Adipocyte (in vitro differentiated cells): ENCODE measurements around the gene CEACAM5.

Source experiments
- DNase-seq: peaks from one replicate; pipeline ENCODE4 v3.0.0-alpha.2; 2015; ENCODE audit warnings: low read depth
- H3K27me3 ChIP-seq: replicated peaks from 2 replicates; pipeline ENCODE4 v1.7.0; 2013; ENCODE audit warnings: mild to moderate bottlenecking, low read length, moderate library complexity; ENCODE audit not compliant: control insufficient read depth, insufficient read depth
- H3K36me3 ChIP-seq: 2 replicates; pipeline ENCODE4 v1.7.0; 2013; ENCODE audit warnings: low read length, mild to moderate bottlenecking, moderate library complexity; ENCODE audit not compliant: control insufficient read depth, insufficient read depth, severe bottlenecking
- H3K4me1 ChIP-seq: 2 replicates; pipeline ENCODE4 v1.7.0; 2013; ENCODE audit warnings: mild to moderate bottlenecking, low read length, moderate library complexity; ENCODE audit not compliant: control insufficient read depth, insufficient read depth
- H3K4me3 ChIP-seq: 2 replicates; pipeline ENCODE4 v1.7.0; 2013; ENCODE audit warnings: mild to moderate bottlenecking, low read length, moderate library complexity
- H3K9ac ChIP-seq: 2 replicates; pipeline ENCODE4 v1.7.0; 2013; ENCODE audit warnings: mild to moderate bottlenecking, low read length, moderate library complexity
- H3K9me3 ChIP-seq: 2 replicates; pipeline ENCODE4 v1.7.0; 2013; ENCODE audit warnings: mild to moderate bottlenecking, low read length, moderate library complexity; ENCODE audit not compliant: control insufficient read depth

The CEACAM5 gene

DNA sequence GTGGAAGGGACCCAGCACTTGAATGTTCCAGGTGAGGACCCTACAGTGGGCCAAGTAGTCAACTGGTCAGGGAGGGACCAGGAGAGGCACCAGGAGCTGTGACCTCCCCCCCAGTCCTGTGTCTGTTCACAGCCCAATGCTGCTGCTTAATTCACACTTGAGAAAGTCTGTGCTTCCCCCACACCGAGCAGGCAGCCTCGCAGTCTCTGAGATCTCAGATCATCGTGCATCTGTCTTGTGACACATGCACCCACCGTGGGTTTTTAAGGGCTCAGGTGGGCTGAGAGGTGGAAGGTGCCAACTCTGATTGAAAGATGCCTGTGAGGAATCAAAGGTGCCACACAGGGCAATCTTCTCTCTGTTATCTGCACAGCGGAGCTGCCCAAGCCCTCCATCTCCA lies 6.2 kb downstream of the CEACAM5 start:
- no peaks in the 10 kb centered on the region for H3K9me3 ChIP-seq
- H3K4me1 ChIP-seq = no peaks in the 10 kb centered on the region
- no peak overlapping the region for H3K9ac ChIP-seq
- peaks cover 17% of the 10 kb centered on the region for H3K27me3 ChIP-seq
- no peaks in the 10 kb centered on the region for H3K36me3 ChIP-seq
- no peak overlapping the region for H3K4me3 ChIP-seq
- DNase-seq = no peak

- no peak overlapping the region for H3K9ac ChIP-seq
- peaks cover 10% of the 10 kb centered on the region for H3K27me3 ChIP-seq
- no peak overlapping the region for H3K4me3 ChIP-seq
- DNase-seq = no peak
- H3K9me3 ChIP-seq = no peaks in the 10 kb centered on the region
- H3K4me1 ChIP-seq = no peaks in the 10 kb centered on the region
- H3K36me3 ChIP-seq = no peaks in the 10 kb centered on the region
Measured at GRCh38 chr19:41718761-41719160, 10.3 kb downstream of the CEACAM5 start.

DNA sequence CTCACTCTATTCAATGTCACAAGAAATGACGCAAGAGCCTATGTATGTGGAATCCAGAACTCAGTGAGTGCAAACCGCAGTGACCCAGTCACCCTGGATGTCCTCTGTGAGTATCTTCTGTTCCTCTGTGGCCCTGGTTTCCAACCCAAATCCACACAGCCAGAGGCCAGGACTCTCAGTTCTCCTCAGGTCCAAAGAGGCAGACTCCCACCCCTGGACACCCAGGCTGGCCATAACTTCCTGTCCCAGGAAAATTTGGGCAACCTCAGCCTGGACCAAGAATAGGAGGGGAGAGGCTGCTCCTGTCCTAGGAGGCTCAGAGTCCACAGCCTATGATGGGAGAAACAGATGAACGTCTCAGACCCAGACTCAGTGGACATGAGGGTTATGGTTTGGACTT lies 11.7 kb downstream of the CEACAM5 start:
- no peaks in the 10 kb centered on the region for H3K4me1 ChIP-seq
- H3K4me3 ChIP-seq = no peak overlapping the region

DNA sequence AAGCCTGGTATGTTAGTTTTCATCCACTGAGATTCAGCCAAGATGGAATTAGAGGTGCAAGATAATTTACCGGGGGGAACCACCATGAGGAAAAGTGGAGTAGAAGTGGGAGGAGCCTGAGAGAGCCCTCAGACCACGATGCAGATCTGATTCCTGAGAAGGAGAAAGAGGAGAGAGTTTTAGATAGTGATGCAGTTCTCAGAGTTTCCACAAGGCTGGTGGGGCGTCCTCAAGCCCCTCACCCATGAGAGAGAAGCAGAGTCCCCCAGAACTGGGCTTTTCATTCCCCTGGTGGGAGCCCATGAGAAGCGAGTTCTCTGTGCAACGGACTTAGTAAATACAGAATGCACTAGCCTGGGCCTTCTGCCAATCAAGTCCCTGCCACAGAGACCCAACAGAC lies 18.1 kb downstream of the CEACAM5 start:
- no peaks in the 10 kb centered on the region for H3K4me1 ChIP-seq
- H3K36me3 ChIP-seq = no peaks in the 10 kb centered on the region
- no peak overlapping the region for H3K4me3 ChIP-seq
- H3K9ac ChIP-seq = no peak overlapping the region
- H3K9me3 ChIP-seq = no peaks in the 10 kb centered on the region
- no peak for DNase-seq
- peaks cover 14% of the 10 kb centered on the region for H3K27me3 ChIP-seq

More for the DNA sequence above, 11.7 kb downstream of the CEACAM5 start:
- H3K9ac ChIP-seq = no peak overlapping the region
- no peaks in the 10 kb centered on the region for H3K9me3 ChIP-seq
- no peak for DNase-seq
- H3K27me3 ChIP-seq = peaks cover 10% of the 10 kb centered on the region
- no peaks in the 10 kb centered on the region for H3K36me3 ChIP-seq

GRCh38 chr19:41734156-41734555 lies 25.7 kb downstream of the CEACAM5 start:
- Histone ChIP-seq H3K27me3 (peaks cover 12% of the 10 kb centered on the region), H3K36me3 (no peaks in the 10 kb centered on the region), H3K9ac (no peak overlapping the region), H3K4me1 (no peaks in the 10 kb centered on the region), H3K9me3 (no peaks in the 10 kb centered on the region), H3K4me3 (no peak overlapping the region)
- no peak for DNase-seq

GRCh38 chr19:41734585-41734984 lies 26.2 kb downstream of the CEACAM5 start:
- peaks cover 12% of the 10 kb centered on the region for H3K27me3 ChIP-seq
- no peak overlapping the region for H3K9ac ChIP-seq
- DNase-seq = no peak
- H3K9me3 ChIP-seq = no peaks in the 10 kb centered on the region
- H3K36me3 ChIP-seq = no peaks in the 10 kb centered on the region
- H3K4me3 ChIP-seq = no peak overlapping the region
- H3K4me1 ChIP-seq = no peaks in the 10 kb centered on the region

DNA sequence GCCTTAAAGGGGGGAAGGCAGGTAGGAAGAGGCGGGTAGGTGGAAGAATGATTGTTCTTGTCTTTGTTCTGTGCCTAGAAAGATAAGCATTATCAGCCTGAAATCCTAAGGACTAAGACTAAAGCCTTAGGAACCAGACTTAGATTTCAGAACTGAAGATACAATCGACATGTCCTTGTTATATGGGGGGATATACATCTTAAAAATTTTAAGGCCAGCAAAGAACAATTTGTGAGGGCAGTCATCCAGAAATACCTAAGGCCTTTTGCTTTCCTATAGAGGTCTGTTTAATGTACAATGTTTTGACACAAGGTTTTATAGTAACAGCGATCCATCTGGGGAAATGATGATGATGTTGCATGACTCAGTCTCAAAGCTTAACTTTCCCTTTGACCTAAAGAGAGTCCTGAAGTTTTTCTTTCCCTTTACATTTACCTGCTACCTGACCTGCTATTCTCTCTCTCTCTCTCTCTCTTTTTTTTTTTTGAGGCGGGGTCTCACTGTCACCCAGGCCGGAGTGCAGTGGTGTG lies 26.7 kb downstream of the CEACAM5 start:
- Histone ChIP-seq H3K9ac (no peak overlapping the region), H3K9me3 (no peaks in the 10 kb centered on the region), H3K27me3 (peaks cover 17% of the 10 kb centered on the region), H3K36me3 (no peaks in the 10 kb centered on the region), H3K4me3 (no peak overlapping the region), H3K4me1 (no peaks in the 10 kb centered on the region)
- DNase-seq = no peak

GRCh38 chr19:41739361-41739760 lies 30.9 kb downstream of the CEACAM5 start:
- Histone ChIP-seq H3K36me3 (no peaks in the 10 kb centered on the region), H3K4me1 (no peaks in the 10 kb centered on the region), H3K27me3 (peaks cover 11% of the 10 kb centered on the region), H3K4me3 (no peak overlapping the region), H3K9ac (no peak overlapping the region), H3K9me3 (no peaks in the 10 kb centered on the region)
- no peak for DNase-seq

DNA sequence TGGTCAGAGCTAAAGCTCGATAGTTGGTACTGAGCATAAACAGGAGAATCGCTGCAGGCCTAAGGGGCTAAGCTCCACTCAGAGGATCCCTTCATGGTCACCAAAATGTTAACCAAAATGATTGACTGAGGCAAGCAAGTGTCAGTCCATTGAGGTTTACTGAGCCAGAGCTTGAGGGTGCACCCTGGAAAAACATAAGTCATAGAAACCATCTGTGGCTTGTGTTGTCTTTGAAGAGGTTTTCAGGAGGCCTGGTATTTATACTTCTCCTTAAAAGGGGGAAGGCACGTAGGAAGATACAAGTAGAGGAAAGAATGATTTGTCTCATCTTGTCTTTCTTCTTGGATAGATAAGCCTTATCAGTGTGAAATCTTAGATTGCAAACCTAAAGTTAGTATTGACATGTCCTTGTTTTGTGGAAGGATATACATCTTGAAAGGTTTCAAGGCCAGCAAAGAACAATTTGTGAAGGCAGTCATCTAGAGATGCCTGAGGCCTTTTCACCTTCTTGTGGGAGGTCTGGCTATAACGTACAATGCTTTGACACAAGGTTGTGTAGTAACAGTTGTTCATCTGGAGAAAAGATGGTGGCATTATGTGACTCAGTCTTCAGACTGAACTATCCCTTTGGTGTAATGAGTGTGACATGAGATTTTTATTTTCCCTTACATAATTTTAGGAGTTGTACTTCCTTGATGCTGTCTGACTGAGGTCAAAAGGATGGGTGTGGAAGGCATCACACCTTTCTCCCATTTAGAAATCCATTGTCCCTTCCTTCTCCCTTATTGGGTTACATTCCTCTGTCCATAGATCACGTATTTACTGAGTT lies 32.2 kb downstream of the CEACAM5 start:
- H3K4me1 ChIP-seq = no peaks in the 10 kb centered on the region
- no peak for DNase-seq
- H3K9me3 ChIP-seq = no peaks in the 10 kb centered on the region
- no peaks in the 10 kb centered on the region for H3K36me3 ChIP-seq
- peaks cover 20% of the 10 kb centered on the region for H3K27me3 ChIP-seq
- H3K4me3 ChIP-seq = no peak overlapping the region
- H3K9ac ChIP-seq = no peak overlapping the region

DNA sequence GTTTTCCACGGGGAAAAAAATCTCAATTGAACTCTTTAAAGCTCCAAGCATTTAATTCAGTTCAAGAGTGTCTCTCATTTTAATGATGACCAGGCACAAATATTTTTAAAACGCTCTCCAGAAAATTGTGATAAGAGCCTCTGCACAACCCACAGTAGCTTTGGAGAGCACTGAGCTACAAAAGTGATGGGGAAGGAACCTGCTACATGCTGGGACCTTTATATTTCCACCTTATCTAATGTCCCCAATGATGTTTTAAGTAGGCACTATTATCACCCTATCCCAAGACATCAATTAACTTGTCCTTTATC lies 32.8 kb downstream of the CEACAM5 start:
- Histone ChIP-seq H3K4me1 (no peaks in the 10 kb centered on the region), H3K9ac (no peak overlapping the region), H3K36me3 (no peaks in the 10 kb centered on the region), H3K27me3 (peaks cover 26% of the 10 kb centered on the region), H3K4me3 (no peak overlapping the region), H3K9me3 (no peaks in the 10 kb centered on the region)
- no peak for DNase-seq

DNA sequence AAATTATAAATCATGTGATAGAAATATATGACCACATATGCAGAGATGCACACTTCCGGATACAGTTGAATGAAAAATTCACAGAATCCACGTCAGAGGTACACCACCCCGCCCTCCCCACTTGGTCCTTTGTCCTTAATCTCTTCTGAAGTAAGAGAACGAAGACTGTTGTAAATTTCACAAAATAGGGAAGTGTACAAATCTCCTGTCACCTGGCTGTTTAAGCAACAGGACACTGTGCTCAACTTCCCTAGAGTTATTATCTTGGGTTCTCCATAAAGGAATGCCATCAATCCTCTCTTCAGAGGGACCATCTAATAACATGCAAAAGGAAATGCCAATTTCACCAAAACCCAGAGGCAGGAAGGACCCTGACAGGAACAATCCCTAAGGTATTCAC lies 36.4 kb downstream of the CEACAM5 start:
- Histone ChIP-seq H3K9ac (no peak overlapping the region), H3K4me1 (no peaks in the 10 kb centered on the region), H3K27me3 (peaks cover 42% of the 10 kb centered on the region), H3K9me3 (no peaks in the 10 kb centered on the region), H3K4me3 (no peak overlapping the region), H3K36me3 (no peaks in the 10 kb centered on the region)
- no peak for DNase-seq

DNA sequence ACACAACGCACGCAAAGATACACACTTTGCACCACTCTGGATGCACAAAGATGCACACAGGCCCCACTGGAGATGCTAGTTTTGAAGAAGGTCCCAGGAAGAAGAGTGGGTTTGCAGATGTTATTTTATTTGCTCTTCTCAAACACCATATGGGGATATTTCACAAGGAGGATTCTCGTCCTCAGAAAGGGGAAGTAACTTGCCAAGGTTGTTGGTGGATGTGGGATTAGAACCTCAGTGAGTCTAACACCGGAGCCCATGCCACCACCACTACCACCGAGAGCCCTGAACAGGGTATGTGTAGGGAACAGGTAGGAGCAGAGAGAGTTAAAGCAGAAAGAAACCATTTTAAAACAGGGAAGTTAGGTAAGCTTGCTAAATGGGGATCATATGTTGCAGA lies 37.3 kb downstream of the CEACAM5 start:
- Histone ChIP-seq H3K27me3 (peaks cover 43% of the 10 kb centered on the region), H3K4me1 (no peaks in the 10 kb centered on the region), H3K36me3 (no peaks in the 10 kb centered on the region), H3K9ac (no peak overlapping the region), H3K9me3 (no peaks in the 10 kb centered on the region), H3K4me3 (no peak overlapping the region)
- DNase-seq = no peak
